Fibroblast of villous mesenchyme (primary cell): ENCODE measurements around the gene ADRB1. TPM values are rescaled to one million over a fixed set of nuclear protein-coding genes. Genes with fewer than 3 reads are reported as not detected.

Experiments used
- DNase-seq: peaks from one replicate; pipeline ENCODE4 v3.0.0-alpha.2; 2010; ENCODE audit warnings: low read depth
- H3K4me3 ChIP-seq: 2 replicates; pipeline ENCODE4 v1.5.1; 2011; ENCODE audit warnings: low read depth, mild to moderate bottlenecking, low read length
- CTCF ChIP-seq: IDR thresholded peaks from 2 replicates; pipeline ENCODE4 v1.5.1; 2012; ENCODE audit warnings: low read depth, mild to moderate bottlenecking, low read length; ENCODE audit not compliant: insufficient read depth
- total RNA-seq: library from RNA; depleted of rRNA; stranded (reverse); fragments of >200 nt; gene quantifications from 2 replicates; pipeline ENCODE4 v1.2.3, GENCODE V29; 2012

The ADRB1 gene
- total RNA-seq, 1 donor, result not detected

- no peak for TF ChIP-seq CTCF
- no peak for DNase-seq
- H3K4me3 ChIP-seq, result no peak overlapping the region
Measured at GRCh38 chr10:114095559-114096337, 52.1 kb downstream of the ADRB1 start.

Other genes with a start within 250 kb of the ADRB1 start
- 4.2 and 6.5 TPM in 2 replicates for gene DCLRE1A, start 189.8 kb upstream of the ADRB1 start, total RNA-seq
- 14.5 and 18.6 TPM in 2 replicates for gene NHLRC2, start 189.2 kb upstream of the ADRB1 start, total RNA-seq
- 15.1 and 22.0 TPM in 2 replicates for gene CCDC186, start 130.3 kb downstream of the ADRB1 start, total RNA-seq
- gene TDRD1, start 135.5 kb downstream of the ADRB1 start, total RNA-seq, result 0.43 and 0.64 TPM in 2 replicates
- under 0.01 TPM in 1 of 2 replicates, not detected in the other for gene VWA2, start 195.4 kb downstream of the ADRB1 start, total RNA-seq